HEK293 (cell line): ENCODE measurements around the gene SAMD13.

Experiments used
- CTCF ChIA-PET: fragments of 350-600 bp; formaldehyde crosslinking; extraction: SDS; loops from one replicate; lab custom pipeline; 2021; ENCODE audit warnings: antibody characterized with exemption; lab: Yijun Ruan, JAX
- POLR2A ChIA-PET: fragments of 300-600 bp; formaldehyde crosslinking; extraction: SDS; loops from one replicate; lab custom pipeline; 2020; ENCODE audit warnings: antibody characterized with exemption, inconsistent platforms; lab: Yijun Ruan, JAX
- H3K27ac ChIP-seq: fragments of 200-500 bp; sonication (Bioruptor generic); 2 replicates; pipeline ENCODE4 v1.5.1; 2014; ENCODE audit warnings: low read depth, low read length, control low read depth, inconsistent platforms; ENCODE audit errors: extremely low read depth
- H3K36me3 ChIP-seq, 2 experiments: fragments of 200-500 bp in 1 of 2; sonication (Bioruptor generic) in 1 of 2; 1 replicate in 1 of 2; 2 replicates in 1 of 2; pipeline ENCODE4 v1.5.1; 2014 to 2017; ENCODE audit warnings: inconsistent platforms in 2 of 2, low read length in 2 of 2; ENCODE audit not compliant: control insufficient read depth in 2 of 2, insufficient read depth in 1 of 2
- H3K4me1 ChIP-seq: fragments of 200-500 bp; sonication (Bioruptor generic); 2 replicates; pipeline ENCODE4 v1.5.1; 2014; ENCODE audit warnings: mild to moderate bottlenecking, low read length, inconsistent platforms; ENCODE audit not compliant: control insufficient read depth, insufficient read depth
- H3K4me3 ChIP-seq: 2 replicates; pipeline ENCODE4 v1.5.1; 2011; ENCODE audit warnings: low read depth, mild to moderate bottlenecking, control low read depth, low read length, moderate library complexity
- H3K9me3 ChIP-seq: fragments of 200-500 bp; sonication (Bioruptor generic); 2 replicates; pipeline ENCODE4 v1.5.1; 2014; ENCODE audit warnings: low read depth, low read length, inconsistent platforms; ENCODE audit not compliant: control insufficient read depth, insufficient read depth
- BCL6B ChIP-seq: fragments of 450-650 bp; formaldehyde crosslinking; IDR thresholded peaks from 2 replicates; pipeline ENCODE4 v1.5.1; 2017; ENCODE audit warnings: missing biosample characterization, missing genetic modification characterization
- HIC1 ChIP-seq: fragments of 450-650 bp; formaldehyde crosslinking; IDR thresholded peaks from 2 replicates; pipeline ENCODE4 v1.5.1; 2016; ENCODE audit warnings: missing biosample characterization, missing genetic modification characterization
- MEIS1 ChIP-seq: sonication (generic); formaldehyde crosslinking; IDR thresholded peaks from 2 replicates; pipeline ENCODE4 v1.8.1; 2022; ENCODE audit warnings: missing genetic modification reagents, mild to moderate bottlenecking, borderline replicate concordance
- SCRT2 ChIP-seq: fragments of 450-650 bp; formaldehyde crosslinking; IDR thresholded peaks from 2 replicates; pipeline ENCODE4 v1.5.1; 2016; ENCODE audit warnings: missing biosample characterization, missing genetic modification characterization
- ZBTB11 ChIP-seq: fragments of 450-650 bp; formaldehyde crosslinking; conservative IDR thresholded peaks from 2 replicates; pipeline ENCODE4 v1.5.1; 2016; ENCODE audit warnings: low read depth, missing biosample characterization, missing genetic modification characterization
- ZNF121 ChIP-seq: fragments of 450-650 bp; formaldehyde crosslinking; IDR thresholded peaks from 2 replicates; pipeline ENCODE4 v1.5.1; 2016; ENCODE audit warnings: missing biosample characterization, missing genetic modification characterization
- ZNF132 ChIP-seq: fragments of 450-650 bp; formaldehyde crosslinking; IDR thresholded peaks from 2 replicates; pipeline ENCODE4 v1.5.1; 2017; ENCODE audit warnings: missing biosample characterization, missing genetic modification characterization, borderline replicate concordance
- ZNF148 ChIP-seq: fragments of 450-650 bp; formaldehyde crosslinking; IDR thresholded peaks from 2 replicates; pipeline ENCODE4 v1.5.0; 2017; ENCODE audit warnings: missing biosample characterization, missing genetic modification characterization, borderline replicate concordance
- ZNF280C ChIP-seq: fragments of 450-650 bp; formaldehyde crosslinking; IDR thresholded peaks from 2 replicates; pipeline ENCODE4 v1.5.1; 2016; ENCODE audit warnings: missing biosample characterization, missing genetic modification characterization
- ZNF426 ChIP-seq: fragments of 450-650 bp; formaldehyde crosslinking; IDR thresholded peaks from 2 replicates; pipeline ENCODE4 v1.5.1; 2017; ENCODE audit warnings: missing biosample characterization, missing genetic modification characterization, mild to moderate bottlenecking, inconsistent platforms, moderate library complexity
- ZNF560 ChIP-seq: fragments of 450-650 bp; formaldehyde crosslinking; IDR thresholded peaks from 2 replicates; pipeline ENCODE4 v1.5.1; 2017; ENCODE audit warnings: missing biosample characterization, missing genetic modification characterization, borderline replicate concordance
- ZNF830 ChIP-seq: fragments of 450-650 bp; IDR thresholded peaks from 2 replicates; pipeline ENCODE4 v1.5.0; 2018; ENCODE audit warnings: missing biosample characterization, missing genetic modification characterization, low read depth, mild to moderate bottlenecking, moderate library complexity

The SAMD13 gene

GRCh38 chr1:84379917-84380180, 78.3 kb downstream of the SAMD13 start (continued):
- TF ChIP-seq ZNF121 (tag by site-specific recombination) (no peak), ZBTB11 (tag by site-specific recombination) (no peak), BCL6B (tag by site-specific recombination) (no peak), HIC1 (tag by site-specific recombination) (no peak), ZNF560 (tag by site-specific recombination) (no peak)

- Histone ChIP-seq H3K9me3 (no peaks in the 10 kb centered on the region), H3K36me3 (no peaks in the 10 kb centered on the region), H3K4me3 (no peak overlapping the region), H3K4me1 (peaks cover 3% of the 10 kb centered on the region; the same call in 1 of the 2 replicates), H3K27ac (no peak overlapping the region)
- CTCF ChIA-PET, result no interaction called here
- TF ChIP-seq ZNF426 (no peak), SCRT2 (tag by site-specific recombination) (no peak), ZNF280C (tag by site-specific recombination) (no peak), ZNF148 (tag by site-specific recombination) (no peak), MEIS1 (no peak), ZNF830 (tag by site-specific recombination) (no peak), ZNF132 (tag by site-specific recombination) (no peak)
- POLR2A ChIA-PET, result no interaction called here
Observed at GRCh38 chr1:84382127-84382526, 80.6 kb downstream of the SAMD13 start.
